GM19468 (cell line): Measurements from ENCODE around the gene FADS6.
"Not testable (repeated sequence)": the region's sequence is repeated elsewhere in the genome, so short reads cannot be mapped to it uniquely, and the experiment has no call there.

Experiments
- ATAC-seq: cut with Tn5 transposase; IDR thresholded peaks from one replicate; pipeline ENCODE4 v1.9.1; 2021; ENCODE audit warnings: mild to moderate bottlenecking, moderate library complexity, moderate number of reproducible peaks; ENCODE audit not compliant: unreplicated experiment; ENCODE audit errors: extremely low read depth

Gene FADS6

GRCh38 chr17:74870512-74870911 lies 22.9 kb downstream of the FADS6 start:
- ATAC-seq, result no peak

- ATAC-seq, result not testable (repeated sequence)
These were observed 23.4 kb downstream of the FADS6 start for GRCh38 chr17:74870028-74870427.

- ATAC-seq, result no peak
These were observed 24.6 kb downstream of the FADS6 start for GRCh38 chr17:74868908-74869255.

DNA sequence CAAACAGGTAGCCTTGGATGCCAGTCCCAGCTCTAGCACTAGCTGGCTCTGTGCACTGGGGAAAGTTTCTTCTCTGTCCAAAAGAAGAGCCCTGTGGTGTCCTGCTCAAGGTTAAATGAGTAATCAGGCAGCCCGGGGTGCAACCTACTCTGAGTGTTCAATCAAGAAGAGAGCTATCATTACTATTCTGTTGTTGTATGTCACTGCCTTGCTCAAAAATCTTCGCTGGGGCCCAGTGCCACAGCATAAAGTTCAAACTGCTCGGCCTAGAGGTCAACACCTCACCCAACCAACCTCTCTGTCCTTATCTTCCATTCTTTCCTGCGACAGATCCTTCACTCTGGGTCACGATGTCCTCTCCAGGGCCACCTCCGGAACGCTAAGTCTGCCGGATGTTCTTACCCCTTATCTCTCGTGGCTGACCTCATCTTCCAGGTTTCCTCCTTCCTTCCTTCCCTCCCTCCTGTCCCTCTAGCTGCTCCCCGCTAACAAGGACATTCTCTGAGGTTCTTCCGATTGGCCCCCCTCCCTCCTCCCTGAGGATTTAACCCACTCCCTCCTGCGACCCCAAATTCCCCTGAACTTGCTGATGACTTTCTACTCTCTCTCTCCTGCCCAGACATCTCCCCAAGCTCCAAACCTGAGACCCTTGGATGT lies 25.1 kb downstream of the FADS6 start:
- ATAC-seq, result no peak

GRCh38 chr17:74866198-74866835 lies 27.1 kb downstream of the FADS6 start:
- ATAC-seq, result no peak

- no peak for ATAC-seq
These were observed 27.8 kb downstream of the FADS6 start for GRCh38 chr17:74865504-74866197.

DNA sequence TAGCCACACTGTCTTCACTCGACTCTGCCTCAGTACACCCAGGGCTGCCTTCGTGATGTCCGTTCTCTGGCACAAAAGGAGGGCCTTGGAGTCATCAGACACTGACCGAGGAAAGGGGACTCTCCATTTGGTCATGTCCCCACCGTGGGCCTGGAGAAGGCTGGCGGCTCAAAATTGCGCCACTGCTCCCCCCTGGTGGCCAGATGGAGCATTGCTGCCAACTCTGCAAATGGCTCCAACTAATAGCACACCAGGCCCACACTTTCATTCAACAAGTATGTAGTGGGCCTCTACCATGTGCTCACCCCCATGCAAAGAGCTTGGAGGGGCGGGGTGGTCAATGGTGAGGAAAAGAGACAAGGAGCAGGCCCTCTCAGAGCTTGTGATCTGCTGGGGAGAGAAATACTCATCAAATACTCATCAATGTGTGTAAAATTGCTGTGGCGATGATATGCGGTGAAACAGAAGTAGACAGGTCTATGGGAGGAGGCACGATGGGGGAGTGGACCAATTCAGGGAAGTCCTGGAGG lies 28.5 kb downstream of the FADS6 start:
- no peak for ATAC-seq

DNA sequence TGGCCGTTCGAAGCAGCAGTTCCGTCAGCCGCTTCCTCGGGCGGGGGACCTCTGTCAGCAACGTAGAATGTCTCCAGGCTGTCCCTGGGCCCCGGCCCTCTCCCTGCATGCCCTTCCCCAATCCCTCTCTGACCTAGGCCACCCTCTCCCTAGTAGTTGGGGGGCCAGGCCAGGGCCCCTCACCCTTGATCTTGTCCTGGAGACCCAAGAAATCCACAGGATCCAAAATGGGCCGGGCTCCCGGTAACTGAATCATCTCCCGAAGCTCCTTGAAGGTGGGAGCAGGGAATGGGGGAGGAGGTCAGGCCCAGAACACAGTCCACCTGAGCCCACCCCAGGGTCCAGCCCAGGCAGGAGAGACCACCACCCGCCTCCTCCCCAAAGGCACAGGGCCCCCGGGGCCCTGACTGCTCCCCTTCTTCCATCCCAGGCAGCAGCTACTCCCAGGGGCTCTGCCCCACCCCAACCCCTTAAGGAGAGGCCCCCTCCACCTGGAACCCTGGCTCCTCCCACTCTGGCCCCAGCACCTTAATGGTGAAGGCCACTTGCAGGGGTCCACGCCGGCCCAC lies 29.1 kb downstream of the FADS6 start:
- ATAC-seq, result no peak

DNA sequence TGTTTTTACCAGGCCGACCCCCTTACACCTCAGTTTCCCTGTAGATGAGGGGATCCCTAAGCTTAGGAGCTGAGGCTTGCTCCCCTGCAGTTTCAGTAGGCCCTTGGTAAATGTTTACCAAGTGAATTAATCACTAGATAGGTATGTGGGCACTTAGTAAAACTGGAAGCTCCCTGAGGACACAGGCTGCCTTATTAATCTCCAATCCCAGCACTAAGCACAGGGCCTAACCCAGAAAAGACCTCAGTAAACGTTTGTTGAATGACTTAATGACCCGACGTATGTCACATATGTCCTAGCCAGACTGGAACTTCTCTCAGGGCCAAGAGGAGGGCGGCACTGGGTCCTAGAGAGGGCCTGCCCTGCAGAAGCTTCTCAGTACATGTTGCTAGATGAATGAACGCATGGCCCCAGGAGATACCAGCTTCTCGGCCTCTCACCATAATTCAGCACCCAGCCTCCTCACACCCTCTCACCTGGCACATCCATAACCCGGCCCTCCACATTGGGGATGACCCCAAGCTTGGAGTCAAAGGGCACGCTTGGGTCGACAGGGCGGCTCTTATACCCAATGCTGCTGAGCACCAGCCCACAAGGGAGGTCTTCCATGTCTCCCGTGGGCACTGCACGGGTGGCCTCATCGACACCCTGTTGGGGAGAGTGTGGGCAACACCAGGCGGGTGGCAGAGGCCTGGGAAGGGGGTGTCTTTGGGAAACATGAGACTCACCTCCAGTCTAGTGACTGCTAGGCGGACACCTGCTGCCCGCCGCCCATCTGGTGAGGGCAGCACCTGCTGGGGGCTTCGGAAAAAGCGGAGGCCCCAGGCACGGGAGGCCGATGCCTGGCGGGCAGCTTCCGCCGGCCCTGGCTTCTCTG lies 29.8 kb downstream of the FADS6 start:
- ATAC-seq, result no peak

DNA sequence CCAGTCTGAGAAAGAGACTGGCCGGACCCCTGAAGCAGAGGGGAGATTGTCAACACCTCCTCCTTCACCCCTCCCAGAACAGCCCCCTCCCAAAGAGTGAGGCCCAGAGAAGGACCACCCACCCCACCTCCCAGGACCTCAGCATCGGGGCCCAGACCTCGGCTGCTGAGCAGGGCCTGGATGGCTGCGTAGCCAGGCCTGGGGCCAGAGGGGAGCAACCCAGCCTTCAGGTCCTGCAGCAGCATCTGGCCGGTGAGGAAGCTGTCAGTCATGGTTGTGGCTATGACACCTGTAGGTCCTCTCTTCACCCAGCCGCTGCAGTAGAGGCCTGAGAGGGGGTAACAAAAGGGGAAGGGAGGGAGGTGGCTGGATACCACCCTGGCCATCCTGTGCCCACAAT lies 30.5 kb downstream of the FADS6 start:
- ATAC-seq, result no peak

- no peak for ATAC-seq
These were observed 31.1 kb downstream of the FADS6 start for GRCh38 chr17:74862108-74862901.

GRCh38 chr17:74861662-74862107 lies 31.7 kb downstream of the FADS6 start:
- no peak for ATAC-seq

DNA sequence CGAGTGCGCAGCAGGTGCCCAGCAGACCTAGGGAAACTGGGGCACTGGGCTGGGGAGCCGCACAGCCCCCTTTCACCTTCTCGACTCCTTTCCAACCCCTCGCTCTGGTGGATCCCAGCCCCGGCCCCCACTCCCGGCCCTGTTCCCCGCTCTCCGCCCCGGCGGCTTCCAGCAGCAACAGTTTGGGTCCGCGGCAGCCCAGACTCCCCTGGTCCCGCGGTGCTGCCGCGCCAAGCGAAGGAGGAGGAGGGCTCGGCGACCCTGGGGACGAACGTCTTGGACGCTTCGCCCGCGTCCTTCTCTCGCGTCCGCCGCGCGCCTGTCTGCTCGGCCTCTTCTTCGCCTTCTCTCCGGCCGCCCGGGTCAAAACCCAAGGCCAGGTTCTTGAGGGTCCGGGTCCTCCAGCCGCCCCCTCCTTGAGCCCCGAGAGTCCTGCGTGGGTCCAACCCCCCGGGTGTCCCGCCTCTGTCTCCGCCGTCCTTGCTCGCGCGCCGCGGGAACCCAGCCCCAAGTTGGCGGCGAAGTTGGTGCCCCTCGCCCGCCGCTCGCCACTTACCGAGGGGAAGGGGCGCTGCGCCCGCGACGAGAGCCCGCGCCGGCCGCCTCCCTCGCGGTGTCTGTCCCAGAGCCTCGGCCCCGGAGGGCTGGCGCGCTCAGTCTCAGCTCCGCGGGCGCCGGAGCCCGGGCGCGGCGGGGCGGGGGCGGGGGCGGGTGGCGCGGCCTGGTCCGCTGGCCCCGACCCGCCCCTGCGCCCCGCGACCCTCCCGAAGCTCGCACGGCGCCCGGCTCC lies 32.4 kb downstream of the FADS6 start:
- ATAC-seq, result no peak

- no peak for ATAC-seq
These were observed 33.1 kb downstream of the FADS6 start for GRCh38 chr17:74860229-74860871.

- no peak for ATAC-seq
These were observed 33.8 kb downstream of the FADS6 start, which contains the start of gene GRIN2C for GRCh38 chr17:74859459-74860228. Gene GRIN2C, minus strand, starts transcription at chr17:74859885. Its CDS starts 4,793 bp downstream, at chr17:74855092.

- ATAC-seq, result no peak
These were observed 34.6 kb downstream of the FADS6 start for GRCh38 chr17:74858672-74859458.
